Raji (cell line): ENCODE data around the gene PTPRO.

ENCODE experiments used
- POLR2A ChIP-seq: IDR thresholded peaks from 2 replicates; pipeline ENCODE4 v1.6.1; 2011; ENCODE audit warnings: low read depth, low read length, control low read depth; ENCODE audit not compliant: insufficient read depth

The PTPRO gene

GRCh38 chr12:15393995-15394394, 71.7 kb downstream of the PTPRO start:
- no peak for TF ChIP-seq POLR2A

DNA sequence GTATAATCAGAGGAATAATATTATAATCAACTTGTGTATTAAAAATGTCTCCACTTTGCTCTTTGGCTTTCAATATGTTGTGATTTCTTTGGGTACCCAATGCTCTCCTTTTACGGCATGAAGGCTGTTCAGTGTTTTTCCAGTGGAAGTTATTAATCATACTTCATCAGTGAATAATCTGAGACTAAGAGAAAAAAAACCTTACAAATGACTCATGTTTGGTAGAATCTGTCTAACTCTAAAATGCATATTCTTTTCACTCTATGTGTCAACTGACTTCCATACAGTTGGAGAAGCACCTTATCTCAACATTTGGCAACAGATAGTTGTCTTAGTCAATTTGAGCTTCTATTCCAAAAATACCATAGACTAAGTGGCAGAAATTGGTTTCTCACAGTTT, 82.2 kb downstream of the PTPRO start:
- no peak for TF ChIP-seq POLR2A

DNA sequence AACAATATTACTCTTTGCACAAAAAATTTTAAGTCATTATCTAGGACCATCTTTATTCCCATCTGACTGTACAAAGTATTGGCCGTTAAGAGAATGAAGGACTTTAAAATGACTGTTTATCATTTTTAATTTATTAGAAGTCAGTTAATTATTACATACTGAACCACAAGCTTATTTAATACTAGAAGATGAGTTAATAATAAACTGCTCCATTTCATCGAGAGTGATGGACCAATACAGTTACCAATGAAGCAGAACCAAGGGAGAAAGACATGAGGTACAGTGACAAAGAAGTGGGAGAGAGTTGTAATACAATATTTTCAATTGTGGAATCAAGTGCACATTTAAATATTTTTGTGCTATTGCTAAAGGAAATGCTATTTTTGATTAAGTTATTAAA, 83.3 kb downstream of the PTPRO start:
- TF ChIP-seq POLR2A: no peak

DNA sequence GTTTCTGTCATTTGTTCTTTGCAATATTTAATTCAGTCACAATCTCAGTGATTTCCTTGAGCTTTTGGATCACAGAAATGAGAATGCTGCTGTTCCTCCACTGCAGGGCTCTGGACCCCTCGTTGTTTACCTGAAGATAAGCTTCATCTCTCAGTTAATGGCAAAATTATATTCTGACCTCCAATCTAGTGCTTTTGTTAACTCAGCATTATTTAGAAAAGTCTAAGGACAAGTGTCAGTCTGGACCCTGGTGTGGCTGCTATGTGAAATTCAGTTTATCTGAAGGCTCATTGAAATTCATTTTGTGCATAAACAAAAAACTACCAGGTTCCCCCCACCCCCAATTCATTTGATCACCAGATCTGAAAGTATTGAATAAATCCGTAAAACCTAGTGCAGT, 84.7 kb downstream of the PTPRO start:
- TF ChIP-seq POLR2A: no peak

DNA sequence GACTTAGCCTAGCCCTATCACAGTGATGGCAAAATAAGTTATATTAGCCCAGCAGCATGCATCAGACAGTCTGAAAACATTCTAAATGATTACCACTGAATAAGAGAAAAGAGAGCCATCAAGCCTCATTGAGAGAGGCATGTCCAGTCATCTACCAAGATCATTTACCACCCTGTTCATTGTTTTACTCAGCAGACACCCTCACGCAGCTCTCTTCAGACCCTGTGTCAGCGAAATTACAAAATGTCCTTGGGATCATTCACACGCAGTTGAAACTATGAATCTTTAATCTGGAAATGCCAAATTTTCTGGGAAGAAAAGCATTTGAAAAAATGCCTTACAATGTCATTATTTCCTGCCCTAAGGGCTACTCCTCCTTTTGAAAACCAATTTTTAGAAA, 89.5 kb downstream of the PTPRO start:
- TF ChIP-seq POLR2A: no peak

GRCh38 chr12:15417691-15418090, 95.4 kb downstream of the PTPRO start:
- no peak for TF ChIP-seq POLR2A

DNA sequence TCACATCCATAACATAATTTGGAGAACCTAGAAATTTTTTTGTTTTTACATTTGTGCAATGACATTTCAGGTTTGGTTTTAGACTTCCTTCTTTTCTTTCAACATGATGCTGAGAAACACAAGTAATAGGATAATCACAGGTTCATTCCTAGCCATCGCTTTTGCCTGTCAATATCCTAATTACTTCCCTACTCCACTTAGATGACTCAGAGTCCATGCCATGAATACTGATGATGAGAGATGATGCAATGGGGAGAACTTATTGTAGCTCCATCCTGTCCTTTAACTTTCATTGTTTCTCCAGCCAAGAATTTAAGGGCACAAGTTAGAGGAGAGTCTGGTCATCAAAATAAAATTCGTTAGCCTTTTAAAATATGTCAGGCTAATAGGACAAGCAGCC, 101.3 kb downstream of the PTPRO start:
- TF ChIP-seq POLR2A: no peak

GRCh38 chr12:15427913-15428312, 105.6 kb downstream of the PTPRO start:
- no peak for TF ChIP-seq POLR2A

DNA sequence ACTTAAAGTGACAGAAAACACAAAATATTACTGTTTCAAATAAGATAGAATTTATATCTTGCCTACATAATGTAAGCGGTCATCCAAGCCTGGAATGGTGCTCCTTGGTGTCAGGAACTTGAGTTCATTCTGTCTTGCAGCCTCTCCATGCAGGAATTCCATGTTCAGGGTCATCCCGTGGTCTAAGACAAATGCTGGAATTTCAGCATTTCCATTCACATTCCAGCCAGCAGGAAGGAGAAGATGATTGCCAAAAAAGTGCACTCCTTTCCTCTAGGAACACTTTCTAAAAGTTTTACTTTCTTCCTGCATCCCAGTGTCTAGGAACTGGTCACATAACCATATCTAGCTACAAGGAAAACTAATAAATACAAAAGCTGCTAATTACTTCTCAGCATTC, 106.3 kb downstream of the PTPRO start:
- TF ChIP-seq POLR2A: no peak

GRCh38 chr12:15429262-15429661, 107.0 kb downstream of the PTPRO start:
- TF ChIP-seq POLR2A: no peak

DNA sequence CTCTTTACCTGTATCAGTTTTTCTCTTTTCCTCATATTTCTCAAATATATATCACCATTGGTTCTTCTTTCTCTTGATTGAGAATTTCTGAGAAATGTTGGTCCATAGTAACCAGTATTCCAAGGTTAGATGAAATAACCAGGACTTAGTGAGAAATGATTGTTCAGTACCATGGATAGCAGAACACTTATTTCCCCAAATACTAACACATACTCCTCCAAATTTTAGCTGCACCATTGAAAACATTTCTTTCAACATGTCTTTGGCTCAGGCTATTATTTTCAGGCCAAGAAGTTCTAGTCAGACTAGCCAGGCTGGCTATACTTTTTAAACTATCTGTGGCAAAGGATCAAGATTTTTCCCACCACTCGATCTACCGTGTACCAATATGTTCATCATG, 113.3 kb downstream of the PTPRO start:
- TF ChIP-seq POLR2A: no peak

GRCh38 chr12:15439459-15439858, 117.2 kb downstream of the PTPRO start:
- TF ChIP-seq POLR2A: no peak

GRCh38 chr12:15443050-15443449, 120.7 kb downstream of the PTPRO start:
- no peak for TF ChIP-seq POLR2A

DNA sequence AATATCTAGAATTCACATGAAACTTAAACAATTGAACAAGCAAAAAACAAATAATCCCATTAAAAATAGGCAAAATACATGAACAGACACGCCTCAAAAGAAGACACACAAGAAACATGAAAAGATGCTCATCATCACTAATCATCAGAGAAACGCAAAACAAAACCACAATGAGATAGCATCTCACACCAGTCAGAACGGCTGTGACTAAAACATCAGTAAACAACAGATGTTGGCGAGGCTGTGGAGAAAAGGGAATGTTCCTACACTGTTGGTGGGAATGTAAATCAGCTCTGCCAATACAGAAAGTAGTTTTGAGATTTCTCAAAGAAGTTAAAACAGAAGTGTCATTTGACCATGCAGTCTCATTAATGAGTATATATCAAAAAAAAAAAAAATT, 121.3 kb downstream of the PTPRO start:
- no peak for TF ChIP-seq POLR2A

- no peak for TF ChIP-seq POLR2A
These were observed 122.2 kb downstream of the PTPRO start for GRCh38 chr12:15444523-15444922.

DNA sequence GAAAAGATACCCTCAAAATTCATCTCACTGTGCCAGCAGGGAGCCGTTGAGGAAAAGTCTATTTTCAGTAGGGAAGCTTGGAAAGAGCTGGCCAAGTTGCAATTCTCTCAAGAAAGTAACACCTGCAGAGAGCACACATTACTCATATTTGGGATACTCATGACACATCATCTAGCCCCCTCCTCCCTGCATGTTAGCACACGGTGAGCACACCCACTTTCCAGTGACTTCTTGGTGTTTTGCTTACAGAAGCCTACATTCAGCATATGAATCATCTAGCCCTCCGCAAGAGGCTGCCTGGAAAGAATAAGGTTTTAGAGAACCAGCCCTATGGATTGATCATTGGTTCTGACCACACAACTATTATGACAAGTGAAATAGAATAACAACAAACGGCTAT, 124.5 kb downstream of the PTPRO start:
- TF ChIP-seq POLR2A: no peak

- no peak for TF ChIP-seq POLR2A
These were observed 131.3 kb downstream of the PTPRO start for GRCh38 chr12:15453613-15454012.

GRCh38 chr12:15458008-15458407, 135.7 kb downstream of the PTPRO start:
- TF ChIP-seq POLR2A: no peak
